A673 (cell line): ENCODE data around the gene APLP2. TPM values are rescaled to one million over a fixed set of nuclear protein-coding genes. Genes with fewer than 3 reads are reported as not detected.

ENCODE experiments used
- BruUV-seq: library from RNA; stranded (reverse); fragments of 400-500 nt; replicated peaks from 2 replicates; lab custom pipeline; 2021; lab: Mats Ljungman, UMichigan
- CTCF ChIA-PET: fragments of 300-600 bp; sonication (Branson Sonifier 250); formaldehyde crosslinking; loops from one replicate; lab custom pipeline; 2022; ENCODE audit warnings: antibody characterized with exemption; lab: Charles Lee
- POLR2A ChIA-PET: fragments of 300-600 bp; sonication (Branson Sonifier 250); formaldehyde crosslinking; loops from one replicate; lab custom pipeline; 2022; ENCODE audit warnings: antibody characterized with exemption; ENCODE audit not compliant: low non-redundant PET; lab: Charles Lee
- DNase-seq: peaks from one replicate; pipeline ENCODE4 v3.0.0-alpha.2; 2015; ENCODE audit warnings: low spot score
- H3K27ac ChIP-seq: fragments of 200-600 bp; sonication (generic); 2 replicates; pipeline ENCODE4 v1.5.1; 2016; ENCODE audit warnings: mixed run types, low read depth, mild to moderate bottlenecking, mixed read lengths, antibody characterized with exemption, low read length; ENCODE audit not compliant: poor library complexity, severe bottlenecking
- H3K27me3 ChIP-seq: fragments of 200-600 bp; sonication (generic); replicated peaks from 2 replicates; pipeline ENCODE4 v1.6.1; 2017; ENCODE audit warnings: mixed run types, low read depth, mild to moderate bottlenecking, mixed read lengths, antibody characterized with exemption, low read length; ENCODE audit not compliant: insufficient read depth, poor library complexity
- H3K36me3 ChIP-seq: fragments of 200-600 bp; sonication (generic); 2 replicates; pipeline ENCODE4 v1.6.1; 2016; ENCODE audit warnings: mixed run types, mild to moderate bottlenecking, mixed read lengths, antibody characterized with exemption, low read length; ENCODE audit not compliant: insufficient read depth, poor library complexity, severe bottlenecking
- H3K4me1 ChIP-seq: fragments of 200-600 bp; sonication (generic); 2 replicates; pipeline ENCODE4 v1.6.1; 2017; ENCODE audit warnings: mixed run types, mild to moderate bottlenecking, mixed read lengths, antibody characterized with exemption, low read length; ENCODE audit not compliant: insufficient read depth, poor library complexity, severe bottlenecking
- H3K4me3 ChIP-seq: fragments of 200-600 bp; sonication (generic); 2 replicates; pipeline ENCODE4 v1.5.1; 2016; ENCODE audit warnings: low read depth, mixed run types, mild to moderate bottlenecking, mixed read lengths, low read length; ENCODE audit not compliant: poor library complexity, severe bottlenecking
- H3K9me3 ChIP-seq: fragments of 200-600 bp; sonication (generic); 2 replicates; pipeline ENCODE4 v1.6.1; 2016; ENCODE audit warnings: mixed run types, low read depth, mild to moderate bottlenecking, mixed read lengths, antibody characterized with exemption, low read length; ENCODE audit not compliant: poor library complexity, severe bottlenecking
- EZH2 ChIP-seq: fragments of 200-600 bp; sonication (generic); IDR thresholded peaks from 2 replicates; pipeline ENCODE4 v1.6.1; 2017; ENCODE audit warnings: borderline replicate concordance, low read depth, mild to moderate bottlenecking, mixed read lengths, antibody characterized with exemption, low read length; ENCODE audit not compliant: poor library complexity, severe bottlenecking
- intact Hi-C: fragments of 100-400 bp; cut with micrococcal nuclease; formaldehyde crosslinking; loops from one replicate; pipeline ENCODE4 v1.10.0; 2022; ENCODE audit not compliant: unreplicated experiment
- total RNA-seq: library from RNA; stranded (reverse); gene quantifications from 2 replicates; pipeline ENCODE4 v1.2.3, GENCODE V29; 2021
- TF ChIP-seq, protein P1 (sequence below): fragments of 300-800, 200-600 bp; sonication (generic); conservative IDR thresholded peaks from 2 replicates; pipeline ENCODE4 v1.5.1; 2017; ENCODE audit warnings: low read depth, mild to moderate bottlenecking, antibody characterized with exemption, low read length, moderate library complexity, mixed read lengths

Gene APLP2
- total RNA-seq, 1 experiment from 2014 or later = 175 TPM

DNA sequence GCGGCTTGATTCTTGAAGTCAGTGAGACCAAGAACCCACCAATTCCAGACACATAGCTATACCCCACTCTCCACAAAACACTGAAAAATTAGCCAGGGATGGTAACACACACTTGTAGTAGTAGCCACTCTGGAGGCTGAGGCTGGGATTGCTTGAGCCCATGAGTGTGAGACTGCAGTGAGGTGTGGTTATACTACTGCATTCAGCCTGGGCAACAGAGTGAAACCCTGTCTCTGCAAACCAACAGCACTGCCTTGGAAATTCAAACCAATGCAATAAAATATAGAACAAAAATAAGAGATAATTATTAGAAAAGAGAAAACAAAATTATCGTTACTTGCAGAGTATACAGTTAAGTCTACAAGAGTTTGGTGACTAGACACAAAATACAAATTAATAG lies 46.9 kb upstream of the APLP2 start:
- Histone ChIP-seq H3K27ac (no peak overlapping the region), H3K4me3 (no peak overlapping the region), H3K9me3 (no peaks in the 10 kb centered on the region), H3K27me3 (no peaks in the 10 kb centered on the region), H3K4me1 (peaks cover 4% of the 10 kb centered on the region), H3K36me3 (no peaks in the 10 kb centered on the region)
- ChIA-PET POLR2A (no interaction called here), CTCF (no interaction called here)
- intact Hi-C loops = no loop called here
- TF ChIP-seq EZH2 = no peak
- TF ChIP-seq, protein P1, sequence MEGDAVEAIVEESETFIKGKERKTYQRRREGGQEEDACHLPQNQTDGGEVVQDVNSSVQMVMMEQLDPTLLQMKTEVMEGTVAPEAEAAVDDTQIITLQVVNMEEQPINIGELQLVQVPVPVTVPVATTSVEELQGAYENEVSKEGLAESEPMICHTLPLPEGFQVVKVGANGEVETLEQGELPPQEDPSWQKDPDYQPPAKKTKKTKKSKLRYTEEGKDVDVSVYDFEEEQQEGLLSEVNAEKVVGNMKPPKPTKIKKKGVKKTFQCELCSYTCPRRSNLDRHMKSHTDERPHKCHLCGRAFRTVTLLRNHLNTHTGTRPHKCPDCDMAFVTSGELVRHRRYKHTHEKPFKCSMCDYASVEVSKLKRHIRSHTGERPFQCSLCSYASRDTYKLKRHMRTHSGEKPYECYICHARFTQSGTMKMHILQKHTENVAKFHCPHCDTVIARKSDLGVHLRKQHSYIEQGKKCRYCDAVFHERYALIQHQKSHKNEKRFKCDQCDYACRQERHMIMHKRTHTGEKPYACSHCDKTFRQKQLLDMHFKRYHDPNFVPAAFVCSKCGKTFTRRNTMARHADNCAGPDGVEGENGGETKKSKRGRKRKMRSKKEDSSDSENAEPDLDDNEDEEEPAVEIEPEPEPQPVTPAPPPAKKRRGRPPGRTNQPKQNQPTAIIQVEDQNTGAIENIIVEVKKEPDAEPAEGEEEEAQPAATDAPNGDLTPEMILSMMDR = no peak
- no peak for DNase-seq
- BruUV-seq = no TSS peak

DNA sequence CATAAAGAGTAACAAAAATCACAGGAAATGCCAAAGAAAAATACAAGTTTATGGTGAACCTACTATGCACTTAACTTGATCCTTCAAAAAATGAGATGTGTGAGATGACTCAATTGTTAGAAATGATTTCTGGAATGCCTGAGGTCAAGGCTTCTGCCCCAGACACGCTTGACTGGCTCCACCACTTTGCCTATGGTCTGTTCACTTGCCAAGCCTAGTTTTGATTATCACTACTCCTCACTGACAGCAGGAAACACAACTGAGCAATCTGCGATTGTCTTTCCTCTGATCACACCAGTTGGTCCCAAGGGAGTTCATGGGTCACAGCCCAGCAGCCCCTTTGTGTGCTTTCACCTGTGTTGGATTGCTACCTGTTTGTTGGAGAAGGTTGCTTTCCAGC lies 46.5 kb upstream of the APLP2 start:
- DNase-seq = peak; percentile 40
- intact Hi-C loops = no loop called here
- Histone ChIP-seq H3K9me3 (no peaks in the 10 kb centered on the region), H3K4me3 (no peak overlapping the region), H3K36me3 (no peaks in the 10 kb centered on the region), H3K27me3 (no peaks in the 10 kb centered on the region), H3K27ac (no peak overlapping the region), H3K4me1 (peaks cover 4% of the 10 kb centered on the region)
- CTCF ChIA-PET = no interaction called here
- no TSS peak for BruUV-seq
- TF ChIP-seq, protein P1 = no peak
- no peak for TF ChIP-seq EZH2
- POLR2A ChIA-PET = no interaction called here

- DNase-seq = no peak
- H3K4me3 ChIP-seq = no peak overlapping the region
- H3K27ac ChIP-seq = no peak overlapping the region
- no TSS peak for BruUV-seq
- TF ChIP-seq, protein P1 = no peak
- no peak for TF ChIP-seq EZH2
- H3K9me3 ChIP-seq = no peaks in the 10 kb centered on the region
- H3K36me3 ChIP-seq = no peaks in the 10 kb centered on the region
- intact Hi-C loops = no loop called here
- ChIA-PET CTCF (no interaction called here), POLR2A (no interaction called here)
- no peaks in the 10 kb centered on the region for H3K27me3 ChIP-seq
- peaks cover 4% of the 10 kb centered on the region for H3K4me1 ChIP-seq
Observed at GRCh38 chr11:130024361-130024760, 45.3 kb upstream of the APLP2 start.
